Measurements from ENCODE around the gene KDM5B. TPM values are rescaled to one million over a fixed set of nuclear protein-coding genes. Genes with fewer than 3 reads are reported as not detected.

KDM5B gene
- total RNA-seq, 1 experiment from 2014 or later: 44.4 TPM

GRCh38 chr1:202711949-202712635, 96.1 kb downstream of the KDM5B start:
- DNase-seq (ENCODE audit: low read depth): no peak

GRCh38 chr1:202710070-202711045, 97.9 kb downstream of the KDM5B start, which contains the start of gene SYT2:
Gene SYT2, minus strand, starts transcription at chr1:202710454. Its CDS starts 104,682 bp downstream, at chr1:202605772.
- DNase-seq (ENCODE audit: low read depth): peak; percentile 33

- DNase-seq (ENCODE audit: low read depth): no peak
Observed at GRCh38 chr1:202709276-202710041, 98.8 kb downstream of the KDM5B start.

GRCh38 chr1:202708456-202709275, 99.6 kb downstream of the KDM5B start:
- no peak for DNase-seq (ENCODE audit: low read depth)

DNA sequence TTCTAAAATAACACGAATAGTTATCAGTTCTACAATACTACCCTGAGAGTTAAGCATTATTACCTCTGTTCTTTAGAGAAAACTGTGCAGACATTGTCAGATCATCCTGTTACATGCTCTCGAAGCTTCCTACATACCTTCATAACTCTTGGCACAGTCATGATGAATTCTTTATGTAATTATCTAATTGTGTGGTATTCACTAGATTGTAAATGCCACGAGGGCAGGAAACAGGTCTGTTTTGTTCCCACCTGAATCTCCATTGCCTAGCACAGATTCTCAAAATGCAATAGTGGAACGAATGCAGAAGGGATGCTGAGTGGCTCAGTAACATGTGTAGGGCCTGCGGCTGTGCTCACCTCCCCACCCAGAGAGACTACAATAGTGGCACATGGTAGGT, 101.4 kb downstream of the KDM5B start:
- no peak for DNase-seq (ENCODE audit: low read depth)

DNA sequence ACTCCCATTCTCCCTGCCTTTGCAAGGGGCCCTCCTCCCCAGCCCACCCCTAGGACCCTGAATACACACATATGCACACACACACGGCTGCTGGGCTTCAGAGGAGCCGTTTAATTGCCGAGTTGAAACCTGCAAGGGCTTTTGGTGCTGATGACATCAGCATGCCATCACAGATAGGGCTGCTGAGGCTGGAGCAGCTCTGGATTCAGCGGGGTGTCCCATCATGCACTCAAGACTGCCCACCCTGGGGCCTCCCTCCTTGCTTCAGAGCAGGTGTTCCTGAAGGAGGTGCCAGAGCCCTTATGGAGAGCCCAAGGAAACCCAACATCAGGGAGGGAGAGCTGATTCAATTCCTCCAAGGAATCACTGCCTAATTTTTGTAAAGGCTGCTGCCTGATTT, 103.6 kb downstream of the KDM5B start:
- DNase-seq (ENCODE audit: low read depth): no peak

DNA sequence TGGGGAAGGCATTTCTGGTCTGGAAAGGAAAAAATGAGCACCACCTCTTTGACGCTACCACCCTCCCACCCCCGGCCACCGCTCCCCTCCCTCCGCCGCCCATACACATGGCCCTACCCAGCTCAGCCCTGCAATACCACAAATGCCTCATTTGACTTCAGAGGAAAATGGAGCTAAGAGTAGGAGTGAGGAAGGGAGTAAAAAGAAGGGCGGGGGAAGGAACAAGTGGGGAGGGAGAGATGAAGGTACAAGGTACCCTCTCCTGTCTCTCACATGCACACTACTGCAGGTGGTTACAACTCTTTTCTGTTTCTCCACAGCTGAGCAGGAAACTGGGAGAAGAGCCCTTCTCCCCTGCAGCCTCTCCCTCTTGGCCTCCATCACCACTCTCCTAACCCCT, 105.0 kb downstream of the KDM5B start:
- no peak for DNase-seq (ENCODE audit: low read depth)

DNA sequence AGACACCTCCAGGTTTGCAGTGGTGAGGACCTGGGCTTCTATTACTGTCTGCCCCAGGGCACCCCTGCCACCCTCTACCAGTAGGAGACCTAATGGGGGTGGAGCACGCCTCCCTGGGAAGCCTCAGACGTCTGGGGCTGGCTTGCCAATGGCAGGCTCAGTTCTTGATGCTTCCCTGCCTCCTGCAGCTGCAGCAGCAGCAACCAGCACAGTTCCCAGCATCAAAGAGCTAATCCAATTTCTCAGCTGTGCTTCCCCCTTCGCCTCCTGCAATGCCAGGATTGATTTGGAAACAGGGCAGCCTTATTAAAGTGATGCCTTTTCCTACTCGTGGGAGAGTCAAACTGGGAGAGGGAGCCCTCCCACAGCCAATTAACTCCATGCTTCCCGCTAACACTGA, 106.1 kb downstream of the KDM5B start:
- no peak for DNase-seq (ENCODE audit: low read depth)

DNA sequence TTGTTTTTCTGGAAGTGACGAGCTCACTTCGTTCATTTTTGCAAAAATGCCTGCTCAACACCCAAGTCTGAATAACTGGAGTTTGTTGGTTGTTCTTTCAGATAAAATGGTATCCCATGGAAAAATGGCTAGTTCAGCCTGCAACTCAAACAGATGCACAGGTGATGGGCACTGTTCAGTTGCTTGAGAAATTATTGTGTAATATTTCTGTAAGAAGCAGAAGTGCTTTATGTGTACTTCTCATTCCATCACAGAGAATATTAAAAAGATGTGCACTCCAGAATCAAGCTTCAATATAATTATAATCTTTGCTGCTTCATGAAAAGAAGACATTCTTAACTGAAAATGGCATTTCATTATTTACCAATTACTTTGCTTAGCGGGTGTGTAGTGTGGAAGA, 107.0 kb downstream of the KDM5B start:
- DNase-seq (ENCODE audit: low read depth): no peak

GRCh38 chr1:202700061-202700460, 108.2 kb downstream of the KDM5B start:
- no peak for DNase-seq (ENCODE audit: low read depth)

DNA sequence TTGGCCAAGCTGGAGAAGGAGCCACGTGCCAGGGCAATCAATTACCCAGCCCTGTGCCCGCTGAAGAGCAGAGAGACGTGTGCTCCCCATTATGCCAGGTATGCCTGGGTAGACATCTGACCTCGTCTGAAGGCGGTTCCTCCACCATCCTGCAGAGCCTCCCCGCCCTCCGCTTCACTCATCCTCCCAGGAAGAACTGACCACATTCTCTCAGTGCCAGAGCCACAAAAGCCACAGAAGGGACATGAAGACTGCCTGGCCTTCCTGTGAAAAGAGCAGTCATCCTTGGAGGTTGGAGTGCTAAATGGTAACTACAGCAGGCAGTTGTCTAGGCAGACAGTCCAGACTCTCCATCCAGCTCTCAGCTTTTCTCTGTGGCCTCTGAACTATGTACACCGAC, 109.9 kb downstream of the KDM5B start:
- peak; percentile 40 for DNase-seq (ENCODE audit: low read depth)

- DNase-seq (ENCODE audit: low read depth): peak; percentile 29
Observed at GRCh38 chr1:202697038-202697437, 111.2 kb downstream of the KDM5B start.

DNA sequence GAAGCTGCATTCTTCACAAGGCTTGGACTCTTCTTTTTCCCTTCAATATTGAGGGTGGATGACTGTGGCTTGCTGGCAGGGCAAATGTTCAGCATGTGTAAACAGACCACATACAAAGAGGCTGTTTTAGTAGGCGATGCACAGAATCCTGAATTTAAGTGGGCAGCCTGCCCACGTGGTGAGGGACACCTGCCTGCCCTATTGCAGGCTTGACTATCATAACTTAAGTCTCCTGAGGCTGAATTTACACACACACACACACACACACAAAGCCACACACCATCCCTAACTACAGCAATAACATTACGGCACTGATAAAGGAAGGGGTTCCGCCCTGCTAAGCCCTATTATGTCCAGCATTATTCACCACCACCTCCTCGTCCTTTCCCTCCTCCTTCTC, 113.9 kb downstream of the KDM5B start:
- no peak for DNase-seq (ENCODE audit: low read depth)

DNA sequence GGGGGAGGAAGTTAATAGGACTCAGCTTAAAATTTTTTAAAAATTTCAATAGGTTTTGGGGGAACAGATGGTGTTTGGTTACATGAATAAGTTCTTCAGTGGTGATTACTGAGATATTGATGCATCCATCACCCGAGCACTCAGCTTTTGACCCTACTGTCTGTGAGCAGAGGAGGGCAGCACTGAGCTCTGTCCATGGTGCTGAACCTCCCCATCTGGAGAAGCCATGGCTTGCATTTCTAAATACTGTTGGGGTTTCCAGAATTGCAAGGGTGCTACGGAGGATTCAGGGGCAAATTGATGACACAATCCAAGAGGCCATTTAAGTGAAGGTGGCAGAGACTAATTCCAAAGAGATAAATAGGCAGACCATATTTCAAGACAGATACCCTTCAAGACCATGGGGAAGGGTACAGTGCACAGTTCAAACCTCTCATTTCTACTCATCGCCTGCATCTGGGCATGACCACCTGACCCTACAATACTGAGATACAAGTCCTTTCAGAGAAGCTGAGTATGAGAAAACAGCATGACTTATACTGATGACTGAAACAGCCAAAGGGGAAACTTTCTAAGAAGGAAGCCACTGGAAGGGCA, 115.2 kb downstream of the KDM5B start:
- DNase-seq (ENCODE audit: low read depth): peak; percentile 71

- DNase-seq (ENCODE audit: low read depth): no peak
Observed at GRCh38 chr1:202691816-202692215, 116.4 kb downstream of the KDM5B start.

DNA sequence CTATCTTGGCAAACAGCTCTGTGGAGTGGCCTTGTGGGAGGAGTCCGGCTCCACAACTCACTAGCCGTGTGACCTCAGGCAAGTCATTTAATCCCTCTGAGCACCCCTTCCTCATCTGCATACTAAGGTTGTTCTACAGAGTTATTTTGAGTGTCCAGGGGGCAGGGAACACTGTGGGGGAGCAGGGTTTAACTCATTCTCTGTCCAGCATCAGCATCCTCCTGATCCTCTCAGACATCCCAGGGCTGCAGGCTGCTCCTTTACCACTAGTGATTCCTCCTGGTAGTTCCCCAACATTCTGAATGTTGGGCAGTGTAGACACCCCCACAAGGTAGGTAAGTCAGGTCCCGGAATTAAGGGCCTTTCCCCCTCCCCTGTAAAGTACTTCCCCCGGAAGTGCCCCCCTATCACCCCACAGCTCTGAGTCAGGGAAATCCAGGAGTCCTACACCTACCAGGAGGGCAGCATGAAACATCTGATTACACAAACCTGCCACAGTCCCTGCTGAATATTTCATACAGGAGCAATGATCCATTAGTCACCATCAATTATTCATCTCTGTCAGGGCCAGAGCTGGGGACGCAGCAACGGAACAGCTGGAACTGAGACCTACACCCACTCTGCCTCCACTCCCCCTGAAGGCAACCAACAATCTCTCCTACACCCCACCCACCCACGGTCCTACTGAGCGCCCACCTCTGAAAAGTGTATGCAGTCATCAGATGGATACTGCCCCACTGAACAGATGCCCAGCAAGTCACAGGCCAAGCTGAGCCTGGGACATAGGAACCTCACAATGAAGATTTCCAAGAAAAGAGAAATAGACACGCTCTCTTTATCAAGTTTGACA, 118.5 kb downstream of the KDM5B start:
- DNase-seq (ENCODE audit: low read depth): no peak

DNA sequence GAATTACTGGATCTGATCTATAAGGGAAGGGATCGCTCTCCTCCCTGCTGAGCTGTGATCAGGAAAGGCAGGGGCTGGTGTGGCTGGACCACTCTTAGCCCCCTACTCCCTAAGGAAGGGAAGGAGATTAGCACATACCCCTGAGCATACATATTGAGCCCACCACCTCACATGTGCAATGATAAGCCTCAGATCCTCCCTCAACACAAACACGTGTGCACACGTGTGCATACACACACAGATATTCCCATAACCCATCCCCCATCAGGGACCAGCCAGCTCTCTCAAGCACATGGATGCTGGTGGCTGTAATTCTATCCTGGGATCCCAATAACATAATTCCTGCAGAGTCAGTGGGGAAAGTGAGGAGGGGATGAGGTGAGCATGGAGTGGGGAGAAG, 119.1 kb downstream of the KDM5B start:
- no peak for DNase-seq (ENCODE audit: low read depth)

DNA sequence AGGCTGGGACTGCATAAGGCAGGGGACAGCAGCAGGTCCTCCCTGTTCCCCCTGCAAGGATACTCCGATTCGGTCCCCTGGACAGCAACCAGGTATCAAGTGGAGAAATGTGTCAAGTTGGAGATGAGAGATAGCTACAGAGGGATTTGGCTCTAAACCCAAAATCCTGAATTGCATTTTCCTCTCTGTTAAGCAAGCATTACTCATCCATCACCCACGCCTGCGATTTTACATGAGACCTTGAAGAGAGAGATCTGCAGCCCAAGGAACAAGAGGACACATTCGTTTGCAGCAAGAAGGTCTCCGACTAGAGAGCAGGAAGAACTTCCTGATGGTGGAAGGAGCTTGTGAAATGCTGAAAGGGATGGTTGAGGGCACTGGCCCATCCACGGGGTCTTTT, 119.8 kb downstream of the KDM5B start:
- DNase-seq (ENCODE audit: low read depth): no peak

- DNase-seq (ENCODE audit: low read depth): no peak
Observed at GRCh38 chr1:202687798-202688197, 120.4 kb downstream of the KDM5B start.

GRCh38 chr1:202687370-202687769, 120.9 kb downstream of the KDM5B start:
- DNase-seq (ENCODE audit: low read depth): no peak
